ENCODE data around the gene MAFF.

MAFF gene

GRCh38 chr22:38212442-38212841 is 10.6 kb downstream of the MAFF start:
- TF ChIP-seq, protein P1, sequence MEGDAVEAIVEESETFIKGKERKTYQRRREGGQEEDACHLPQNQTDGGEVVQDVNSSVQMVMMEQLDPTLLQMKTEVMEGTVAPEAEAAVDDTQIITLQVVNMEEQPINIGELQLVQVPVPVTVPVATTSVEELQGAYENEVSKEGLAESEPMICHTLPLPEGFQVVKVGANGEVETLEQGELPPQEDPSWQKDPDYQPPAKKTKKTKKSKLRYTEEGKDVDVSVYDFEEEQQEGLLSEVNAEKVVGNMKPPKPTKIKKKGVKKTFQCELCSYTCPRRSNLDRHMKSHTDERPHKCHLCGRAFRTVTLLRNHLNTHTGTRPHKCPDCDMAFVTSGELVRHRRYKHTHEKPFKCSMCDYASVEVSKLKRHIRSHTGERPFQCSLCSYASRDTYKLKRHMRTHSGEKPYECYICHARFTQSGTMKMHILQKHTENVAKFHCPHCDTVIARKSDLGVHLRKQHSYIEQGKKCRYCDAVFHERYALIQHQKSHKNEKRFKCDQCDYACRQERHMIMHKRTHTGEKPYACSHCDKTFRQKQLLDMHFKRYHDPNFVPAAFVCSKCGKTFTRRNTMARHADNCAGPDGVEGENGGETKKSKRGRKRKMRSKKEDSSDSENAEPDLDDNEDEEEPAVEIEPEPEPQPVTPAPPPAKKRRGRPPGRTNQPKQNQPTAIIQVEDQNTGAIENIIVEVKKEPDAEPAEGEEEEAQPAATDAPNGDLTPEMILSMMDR (conservative IDR thresholded peaks at IDR 0.05; ENCODE audit: low read depth) = no peak
- H3K27ac ChIP-seq = peak overlapping the region; percentile 46
- DNase-seq (ENCODE audit: low spot score) = no peak
- POLR2A ChIA-PET (ENCODE audit: low non-redundant PET) = no interaction called here
- CTCF ChIA-PET = no interaction called here

- POLR2A ChIA-PET (ENCODE audit: low non-redundant PET) = no interaction called here
These were observed 11.7 kb downstream of the MAFF start for GRCh38 chr22:38213319-38213989.

GRCh38 chr22:38213990-38214301 is 12.2 kb downstream of the MAFF start:
- no peak for DNase-seq (ENCODE audit: low spot score)
- ChIA-PET CTCF (no interaction called here), POLR2A (ENCODE audit: low non-redundant PET) (no interaction called here)
- peak overlapping the region; percentile 62 for H3K27ac ChIP-seq
- TF ChIP-seq, protein P1 (conservative IDR thresholded peaks at IDR 0.05; ENCODE audit: low read depth) = no peak

More at GRCh38 chr22:38213319-38213989, 11.7 kb downstream of the MAFF start:
- CTCF ChIA-PET = no interaction called here
- TF ChIP-seq, protein P1 (conservative IDR thresholded peaks at IDR 0.05; ENCODE audit: low read depth) = no peak
- no peak for DNase-seq (ENCODE audit: low spot score)
- peak overlapping the region; percentile 62 for H3K27ac ChIP-seq

GRCh38 chr22:38214302-38215056 is 12.7 kb downstream of the MAFF start:
- TF ChIP-seq, protein P1 (conservative IDR thresholded peaks at IDR 0.05; ENCODE audit: low read depth) = no peak
- ChIA-PET POLR2A (ENCODE audit: low non-redundant PET) (no interaction called here), CTCF (no interaction called here)
- peak overlapping the region; percentile 62 for H3K27ac ChIP-seq
- DNase-seq (ENCODE audit: low spot score) = no peak

DNA sequence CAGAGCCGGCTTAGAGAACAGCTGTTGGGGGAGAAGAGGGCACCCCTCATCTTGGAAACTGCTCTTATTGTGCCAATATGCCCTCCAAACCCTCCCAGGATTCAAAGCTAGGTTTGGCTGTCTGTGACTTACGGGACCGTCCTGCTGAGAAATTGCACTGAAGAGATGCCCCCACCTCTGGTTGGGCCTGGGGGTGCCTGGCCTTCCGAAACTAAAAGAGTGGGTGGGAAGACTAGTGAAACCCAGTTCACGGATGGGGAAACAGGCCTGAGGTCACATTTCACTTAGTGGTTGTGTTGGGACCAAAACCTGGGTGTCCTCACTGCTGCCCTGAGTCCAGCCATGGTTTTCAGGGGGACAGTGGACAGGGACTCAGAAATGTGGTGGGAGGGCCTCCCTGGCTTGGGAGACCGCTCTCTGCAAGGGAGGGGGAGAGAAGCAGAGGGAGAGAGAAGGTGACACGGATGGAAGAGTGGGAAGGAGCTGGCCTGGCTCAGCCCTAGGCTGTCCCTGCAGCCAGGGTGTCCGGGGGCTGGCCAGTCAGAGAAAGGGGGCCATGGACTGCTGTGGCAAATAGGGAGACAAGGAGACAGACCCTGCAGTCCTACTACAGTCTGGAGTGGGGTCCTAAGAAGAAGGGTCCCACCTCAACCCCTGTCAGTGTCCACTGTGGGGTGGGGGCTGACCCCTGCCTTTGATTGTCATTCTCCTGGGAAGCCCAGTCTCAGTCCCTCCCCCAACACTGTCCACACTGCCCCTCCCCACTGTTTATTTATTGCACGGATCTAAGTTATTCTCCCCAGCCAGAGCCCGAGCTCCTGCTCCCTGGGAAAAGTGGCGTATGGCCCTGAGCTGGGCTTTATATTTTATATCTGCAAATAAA is 13.6 kb downstream of the MAFF start:
- POLR2A ChIA-PET (ENCODE audit: low non-redundant PET) = no interaction called here
- TF ChIP-seq, protein P1 (conservative IDR thresholded peaks at IDR 0.05; ENCODE audit: low read depth) = no peak
- CTCF ChIA-PET = no interaction called here
- no peak for DNase-seq (ENCODE audit: low spot score)
- H3K27ac ChIP-seq = peak overlapping the region; percentile 62
